G401 (cell line): Measurements from ENCODE around the gene SARNP. TPM values are rescaled to one million over a fixed set of nuclear protein-coding genes. Genes with fewer than 3 reads are reported as not detected.
A peak's percentile ranks its signal among the peaks of the same experiment; 100 is the strongest.
"Not testable (repeated sequence)": the region's sequence is repeated elsewhere in the genome, so short reads cannot be mapped to it uniquely, and the experiment has no call there.

Experiments
- DNase-seq: peaks from one replicate; pipeline ENCODE4 v3.0.0-alpha.2; 2015; ENCODE audit warnings: low spot score
- in situ Hi-C: cut with HindIII; loops from 2 replicates; pipeline ENCODE4 v1.10.0; 2016; ENCODE audit warnings: low sequenced_read_pairs, mixed read lengths
- total RNA-seq: library from RNA; depleted of rRNA; stranded (reverse); fragments of >200 nt; shearing (Covaris generic); gene quantifications from 2 replicates; pipeline ENCODE4 v1.2.3, GENCODE V29; 2014

The SARNP gene
- total RNA-seq, 1 experiment from 2014 or later: 272 TPM

- in situ Hi-C loops: no loop called here
- DNase-seq: no peak
Observed at GRCh38 chr12:55812088-55812487, 5.4 kb downstream of the SARNP start.

GRCh38 chr12:55809274-55809673 is 8.2 kb downstream of the SARNP start:
- in situ Hi-C loops: no loop called here
- no peak for DNase-seq

DNA sequence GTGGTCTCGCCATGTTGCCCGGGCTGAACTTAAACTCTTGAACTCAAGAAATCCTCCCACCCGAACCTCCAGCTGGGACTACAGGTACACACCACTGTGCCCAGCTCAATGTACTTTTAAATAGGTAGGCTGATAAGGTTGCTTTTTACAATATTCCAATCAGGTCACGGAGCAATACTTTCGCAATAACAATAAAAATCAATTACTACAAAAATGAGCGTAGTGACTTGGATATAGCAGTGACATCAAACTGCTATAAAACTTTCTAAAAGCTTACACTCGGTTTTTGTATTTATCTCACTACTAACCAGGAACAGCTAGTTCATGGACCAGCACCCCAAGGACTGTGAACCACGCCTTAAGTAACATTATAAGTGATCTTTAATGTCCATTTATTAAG is 10.5 kb downstream of the SARNP start:
- in situ Hi-C loops: no loop called here
- no peak for DNase-seq

DNA sequence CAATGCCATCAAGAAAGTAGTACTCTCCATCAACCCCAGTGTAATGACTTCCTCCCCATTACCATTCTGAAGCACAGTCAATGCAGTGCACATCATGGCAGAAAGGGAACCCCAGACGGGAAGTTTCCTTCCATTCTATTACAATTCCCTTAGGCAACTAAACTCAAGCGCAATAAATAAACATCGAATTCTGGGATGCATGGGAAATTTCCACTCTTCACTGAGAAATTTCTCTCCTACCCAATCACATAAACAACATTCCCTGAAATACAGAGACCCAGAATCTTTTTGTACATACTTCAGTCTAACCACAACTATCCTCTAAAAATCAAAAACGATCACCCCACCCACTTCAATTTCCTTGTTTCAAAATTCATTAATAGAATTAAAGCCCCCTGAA is 20.0 kb downstream of the SARNP start:
- in situ Hi-C loops: no loop called here
- no peak for DNase-seq

DNA sequence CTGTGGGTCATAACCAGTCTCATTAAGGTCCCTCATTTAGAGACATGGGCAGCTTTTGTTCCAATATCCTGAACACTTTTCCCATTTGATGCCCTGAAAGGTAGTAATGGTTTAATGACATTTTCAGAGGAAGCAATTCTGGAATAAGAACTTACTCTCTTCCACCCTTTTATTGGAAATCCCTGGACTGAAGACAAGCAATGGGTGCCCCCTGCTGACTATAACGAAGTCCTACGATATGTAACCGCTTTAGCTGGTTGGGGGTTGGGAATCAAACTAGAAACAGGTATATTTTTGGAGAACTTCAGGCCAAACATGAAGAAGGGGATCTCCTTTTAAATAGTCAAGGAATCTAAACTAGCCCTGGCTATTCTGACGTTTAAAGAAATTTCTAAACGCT is 20.5 kb downstream of the SARNP start:
- DNase-seq: peak; percentile 50
- in situ Hi-C loops: no loop called here

DNA sequence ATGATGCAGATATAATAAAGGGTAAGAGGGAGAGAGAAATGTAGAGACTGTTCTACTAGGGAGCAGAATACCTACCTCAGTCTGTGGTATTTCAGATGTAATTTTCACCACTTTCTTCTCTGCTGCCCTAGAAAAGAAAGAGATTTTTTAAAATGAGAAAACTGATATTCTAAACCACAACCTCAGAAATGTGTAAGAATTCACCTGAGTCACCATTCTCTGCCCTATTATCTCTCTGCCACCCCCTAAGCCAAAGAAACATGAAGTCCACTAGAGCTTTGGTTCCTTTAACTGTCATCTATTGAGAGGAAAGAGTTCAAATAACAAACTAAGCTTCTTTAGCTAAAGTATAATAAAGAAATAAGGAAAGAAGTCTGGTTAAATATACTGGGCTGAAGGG is 21.6 kb downstream of the SARNP start:
- in situ Hi-C loops: no loop called here
- no peak for DNase-seq

- in situ Hi-C loops: no loop called here
- DNase-seq: no peak
Observed at GRCh38 chr12:55789893-55790292, 27.6 kb downstream of the SARNP start.

DNA sequence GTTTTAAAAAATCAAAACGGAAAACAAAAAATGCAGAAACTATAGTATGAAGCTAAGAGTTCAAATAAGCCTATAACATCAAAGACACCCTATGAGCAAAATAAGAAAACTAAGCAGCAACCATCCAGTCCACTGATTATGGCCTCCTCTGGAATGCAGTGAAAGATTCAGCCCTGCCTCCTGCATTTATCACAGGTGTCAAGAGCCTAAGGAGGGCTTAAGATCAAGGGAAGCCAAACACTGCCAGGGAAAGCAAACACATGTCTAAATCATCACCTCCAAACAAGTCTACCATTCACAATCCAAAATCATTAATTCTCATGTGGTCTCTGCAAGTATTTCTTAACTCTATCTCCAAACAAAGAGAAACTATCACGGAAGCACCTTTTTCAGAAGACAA is 28.4 kb downstream of the SARNP start:
- DNase-seq: no peak
- in situ Hi-C loops: no loop called here

DNA sequence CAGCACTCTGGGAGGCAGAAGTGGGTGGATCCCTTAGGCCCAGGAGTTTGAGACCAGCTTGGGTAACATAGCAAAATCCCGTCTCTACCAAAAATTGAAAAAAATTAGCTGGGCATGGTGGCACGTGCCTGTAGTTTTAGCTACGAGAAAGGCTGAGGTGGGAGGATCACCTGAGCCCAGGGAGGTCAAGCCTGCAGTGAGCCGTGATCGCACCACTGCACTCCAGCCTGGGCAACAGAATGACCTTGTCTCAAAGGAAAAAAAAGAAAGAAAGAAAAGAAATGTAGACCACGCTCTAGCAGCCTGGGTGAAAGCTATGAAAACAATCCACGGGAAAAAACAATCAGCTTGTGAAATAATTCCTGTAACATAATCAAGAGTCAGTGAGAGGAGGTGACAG is 29.0 kb downstream of the SARNP start:
- in situ Hi-C loops: no loop called here
- no peak for DNase-seq

GRCh38 chr12:55780685-55781084 is 36.8 kb downstream of the SARNP start:
- in situ Hi-C loops: no loop called here
- no peak for DNase-seq

GRCh38 chr12:55777856-55778255 is 39.7 kb downstream of the SARNP start:
- in situ Hi-C loops: no loop called here
- DNase-seq: no peak

DNA sequence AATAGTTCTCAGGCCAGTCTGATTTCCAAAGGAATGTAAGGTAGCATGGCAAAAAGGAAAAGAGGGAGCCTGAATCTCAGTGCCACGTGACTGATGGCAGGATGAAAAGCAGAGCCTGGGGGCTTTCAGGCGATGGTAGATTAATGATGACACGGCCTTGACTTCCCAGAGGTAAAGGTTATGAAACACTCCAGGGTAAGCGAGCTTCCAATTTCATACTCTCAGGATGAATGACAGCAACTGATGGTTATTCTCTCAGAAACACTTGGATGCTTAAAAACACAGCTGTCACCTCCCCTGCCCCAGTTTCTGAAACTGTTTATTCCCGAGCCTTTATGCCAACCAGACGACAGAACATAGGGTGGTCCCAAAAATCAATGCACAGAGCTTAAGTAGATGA is 45.8 kb downstream of the SARNP start:
- in situ Hi-C loops: no loop called here
- DNase-seq: no peak

- in situ Hi-C loops: no loop called here
- DNase-seq: no peak
Observed at GRCh38 chr12:55767156-55767555, 50.4 kb downstream of the SARNP start.

DNA sequence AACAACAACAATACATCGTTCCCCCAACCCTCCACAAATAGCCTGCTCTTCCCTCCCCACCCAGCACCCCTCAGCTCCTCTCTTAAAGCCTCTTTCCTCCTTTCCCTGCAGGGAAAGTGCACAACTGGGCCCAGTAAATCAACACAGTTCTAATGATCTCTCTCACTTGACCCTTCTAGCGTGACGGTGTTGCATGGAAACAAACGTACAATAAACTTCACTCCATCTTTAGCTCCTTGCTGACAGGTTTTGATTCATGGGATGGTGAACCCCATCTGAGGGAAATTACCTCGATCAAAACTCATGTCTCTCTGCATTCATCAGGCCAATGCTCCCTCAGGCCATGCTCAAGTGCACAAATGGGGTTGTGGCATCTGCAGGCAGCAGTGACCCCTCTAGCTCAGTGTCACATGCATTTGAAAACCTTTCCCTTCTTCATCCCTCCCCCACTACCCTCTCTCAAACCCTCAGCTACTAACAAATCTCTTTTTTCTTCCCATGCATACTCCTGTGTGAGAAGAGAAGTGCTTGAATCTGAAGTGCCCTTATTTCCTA is 51.7 kb downstream of the SARNP start:
- in situ Hi-C loops: no loop called here
- no peak for DNase-seq

GRCh38 chr12:55762646-55763045 is 54.9 kb downstream of the SARNP start:
- in situ Hi-C loops: no loop called here
- DNase-seq: peak; percentile 93

- no peak for DNase-seq
- in situ Hi-C loops: no loop called here
Observed at GRCh38 chr12:55760663-55761062, 56.9 kb downstream of the SARNP start.

DNA sequence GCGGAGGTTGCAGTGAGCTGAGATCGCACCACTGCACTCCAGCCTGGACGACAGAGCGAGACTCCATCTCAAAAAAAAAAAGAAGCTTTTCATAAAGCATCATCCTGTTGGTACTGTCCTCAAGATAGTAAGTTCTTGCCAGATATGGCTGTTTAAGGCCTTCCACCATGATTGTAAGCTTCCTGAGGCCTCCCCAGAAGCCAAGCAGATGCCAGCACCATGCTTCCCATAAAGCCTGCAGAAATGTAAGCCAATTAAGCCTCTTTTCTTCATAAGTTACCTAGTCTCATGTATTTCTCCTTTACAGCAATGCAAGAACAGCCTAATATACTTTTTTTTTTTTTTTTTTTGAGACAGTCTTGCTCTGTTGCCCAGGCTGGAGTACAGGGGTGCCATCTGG is 58.9 kb downstream of the SARNP start:
- in situ Hi-C loops, DNase-seq: not testable (repeated sequence)

DNA sequence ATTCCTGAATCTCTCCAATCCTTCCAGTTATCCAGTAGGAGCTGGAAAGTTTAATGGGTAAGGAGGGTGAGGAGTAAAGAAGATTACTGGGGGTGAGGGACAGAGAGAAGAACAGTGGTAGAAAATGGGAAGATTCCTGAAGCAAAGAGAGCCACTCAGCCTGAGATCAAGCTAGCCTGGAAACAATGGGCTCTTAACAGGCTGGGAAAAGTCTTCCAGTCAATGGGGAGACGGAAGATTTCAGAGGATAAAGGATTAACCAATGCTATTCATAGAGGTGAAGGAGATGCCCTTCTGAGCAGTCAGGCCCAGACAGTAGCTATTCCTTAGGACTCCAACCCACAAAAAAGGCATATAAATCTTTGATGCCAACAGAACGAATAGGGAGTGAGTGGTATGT is 59.8 kb downstream of the SARNP start:
- in situ Hi-C loops: no loop called here
- no peak for DNase-seq

GRCh38 chr12:55755246-55755645 is 62.3 kb downstream of the SARNP start:
- no peak for DNase-seq
- in situ Hi-C loops: no loop called here

DNA sequence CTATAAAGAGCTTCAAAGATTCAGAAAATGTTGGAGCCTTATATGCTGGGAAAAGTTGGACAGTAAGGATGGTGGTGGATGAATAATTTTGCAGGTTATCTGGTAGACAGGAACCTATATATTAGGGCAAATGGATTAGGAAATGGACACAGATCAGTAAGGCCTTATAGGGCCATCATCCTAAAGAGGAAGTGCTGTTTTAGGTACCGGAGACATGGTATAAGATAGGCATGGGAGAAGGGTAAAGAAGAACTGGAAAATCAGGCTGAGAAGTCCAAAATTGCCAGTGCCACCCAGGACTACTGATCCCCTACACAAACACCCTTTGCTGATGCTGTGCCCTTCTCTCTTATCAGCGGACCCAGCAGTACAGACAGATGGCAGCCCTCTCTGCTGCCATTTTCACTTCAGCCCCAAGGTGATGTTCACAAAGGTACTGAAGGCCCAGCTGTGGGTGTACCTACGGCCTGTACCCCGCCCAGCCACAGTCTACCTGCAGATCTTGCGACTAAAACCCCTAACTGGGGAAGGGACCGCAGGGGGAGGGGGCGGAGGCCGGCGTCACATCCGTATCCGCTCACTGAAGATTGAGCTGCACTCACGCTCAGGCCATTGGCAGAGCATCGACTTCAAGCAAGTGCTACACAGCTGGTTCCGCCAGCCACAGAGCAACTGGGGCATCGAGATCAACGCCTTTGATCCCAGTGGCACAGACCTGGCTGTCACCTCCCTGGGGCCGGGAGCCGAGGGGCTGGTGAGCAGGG is 69.1 kb downstream of the SARNP start:
- DNase-seq: no peak
- in situ Hi-C loops: no loop called here

- no peak for DNase-seq
- in situ Hi-C loops: no loop called here
Observed at GRCh38 chr12:55746913-55747231, 70.7 kb downstream of the SARNP start.
